GM18526 (cell line): ENCODE data around the gene LARP1B.

Source experiments
- POLR2A ChIP-seq: IDR thresholded peaks from 3 replicates; pipeline ENCODE4 v1.6.1; 2011; ENCODE audit not compliant: insufficient read length; ENCODE audit errors: extremely low read depth

The LARP1B gene

GRCh38 chr4:128153800-128154199, 92.7 kb downstream of the LARP1B start:
- TF ChIP-seq POLR2A, result no peak

GRCh38 chr4:128155231-128155855, 94.2 kb downstream of the LARP1B start:
- TF ChIP-seq POLR2A, result no peak

GRCh38 chr4:128155874-128156456, 94.9 kb downstream of the LARP1B start:
- no peak for TF ChIP-seq POLR2A

DNA sequence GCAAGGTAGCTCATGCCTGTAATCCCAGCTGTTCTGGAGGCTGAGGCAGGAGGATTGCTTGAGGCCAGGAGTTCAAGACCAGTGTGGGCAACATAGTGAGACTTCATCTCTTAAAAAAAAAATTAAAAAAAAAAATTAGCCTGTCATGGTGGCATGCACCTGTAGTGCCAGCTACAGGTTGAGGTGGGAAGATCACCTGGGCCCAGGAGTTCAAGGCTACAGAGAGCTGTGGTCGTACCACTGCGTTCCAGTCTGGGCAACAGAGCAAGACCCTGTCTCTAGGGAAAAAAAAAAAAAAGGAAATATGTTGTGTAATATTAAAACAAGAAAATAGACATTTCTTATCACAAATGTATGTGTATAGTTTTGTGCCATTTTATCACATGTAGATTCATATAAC, 97.8 kb downstream of the LARP1B start:
- TF ChIP-seq POLR2A, result no peak

DNA sequence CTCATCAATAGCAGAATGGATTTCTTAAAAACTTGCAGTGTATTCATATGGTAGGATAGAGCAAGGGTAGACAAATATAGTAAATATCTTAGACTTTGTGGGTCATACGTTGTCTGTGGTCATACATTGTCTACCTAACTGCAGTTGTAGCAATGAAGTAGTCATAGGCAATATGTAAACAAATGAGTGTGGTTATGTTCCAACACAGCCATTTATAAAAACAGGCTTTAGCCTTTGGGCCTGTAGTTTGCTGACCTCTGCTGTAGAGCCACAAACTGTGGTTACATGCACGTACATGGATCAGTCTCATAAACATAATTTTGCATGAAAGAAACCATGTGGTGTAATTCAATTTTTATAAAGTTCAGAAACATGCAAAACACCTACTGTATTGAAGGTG, 98.9 kb downstream of the LARP1B start:
- TF ChIP-seq POLR2A, result no peak

DNA sequence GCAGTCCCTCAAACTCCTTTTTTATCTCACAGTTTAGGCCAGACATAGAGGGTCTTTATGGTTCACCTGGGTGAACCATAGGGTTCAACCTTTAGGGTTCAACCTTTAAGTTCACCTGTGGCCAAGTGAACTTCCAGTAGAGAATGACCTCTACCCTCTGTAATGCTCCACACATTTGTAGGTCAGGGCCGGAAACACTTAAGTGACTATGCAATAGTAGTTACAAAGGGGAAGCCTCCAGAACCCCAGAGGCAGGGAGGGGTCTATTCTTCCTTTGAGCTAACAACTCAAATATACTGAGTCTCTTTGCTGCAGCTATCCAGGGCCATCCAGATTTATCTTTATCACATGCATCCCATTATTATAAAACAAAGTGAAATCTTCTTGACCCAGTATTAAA, 100.0 kb downstream of the LARP1B start:
- no peak for TF ChIP-seq POLR2A

- no peak for TF ChIP-seq POLR2A
Observed at GRCh38 chr4:128162434-128162833, 101.3 kb downstream of the LARP1B start.

DNA sequence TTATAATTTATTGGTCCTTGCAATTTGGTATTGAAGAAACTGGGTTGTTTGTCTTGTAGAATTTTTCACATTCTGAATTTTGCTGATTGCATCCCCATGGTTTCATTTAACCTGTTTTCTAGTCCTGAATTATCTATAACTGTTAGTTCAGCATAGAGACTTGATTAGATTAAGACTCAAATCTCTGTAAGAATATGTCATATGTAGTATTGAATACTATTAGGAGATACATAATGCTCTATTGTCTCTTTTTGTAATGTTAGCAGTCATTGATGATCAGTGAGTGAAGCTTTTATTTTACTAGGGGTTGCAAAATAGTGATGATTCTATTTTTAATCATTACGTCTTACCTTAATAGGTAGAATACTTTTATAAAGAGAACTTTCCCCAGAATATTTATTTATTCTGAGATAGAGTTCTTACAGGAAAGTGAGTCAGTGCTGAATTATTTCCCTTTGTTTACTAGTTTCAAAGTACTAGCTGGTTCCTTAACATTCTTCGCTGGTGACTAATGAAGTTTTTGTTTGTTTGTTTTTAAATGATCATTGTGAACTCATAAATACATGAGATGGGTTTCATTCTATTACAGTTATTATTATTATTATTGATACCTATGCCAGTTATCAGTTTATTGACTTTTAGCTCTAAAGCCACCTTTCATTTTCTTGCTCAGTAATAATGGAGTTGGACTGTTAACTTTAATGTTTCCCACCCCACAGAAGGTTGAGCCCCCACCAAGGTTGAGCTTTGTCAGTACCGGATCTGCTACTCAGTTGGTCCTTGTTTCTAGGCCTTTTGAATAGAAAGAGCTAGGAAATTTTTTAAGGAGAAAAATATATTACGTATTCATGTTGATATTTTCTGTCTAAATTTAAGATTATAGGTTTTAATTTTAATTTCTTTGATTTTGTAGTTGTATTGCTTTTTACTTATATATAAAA, 102.3 kb downstream of the LARP1B start:
- TF ChIP-seq POLR2A, result no peak

- no peak for TF ChIP-seq POLR2A
Observed at GRCh38 chr4:128166982-128167381, 105.9 kb downstream of the LARP1B start.

- no peak for TF ChIP-seq POLR2A
Observed at GRCh38 chr4:128168701-128169100, 107.6 kb downstream of the LARP1B start.

GRCh38 chr4:128169245-128169644, 108.1 kb downstream of the LARP1B start:
- no peak for TF ChIP-seq POLR2A

DNA sequence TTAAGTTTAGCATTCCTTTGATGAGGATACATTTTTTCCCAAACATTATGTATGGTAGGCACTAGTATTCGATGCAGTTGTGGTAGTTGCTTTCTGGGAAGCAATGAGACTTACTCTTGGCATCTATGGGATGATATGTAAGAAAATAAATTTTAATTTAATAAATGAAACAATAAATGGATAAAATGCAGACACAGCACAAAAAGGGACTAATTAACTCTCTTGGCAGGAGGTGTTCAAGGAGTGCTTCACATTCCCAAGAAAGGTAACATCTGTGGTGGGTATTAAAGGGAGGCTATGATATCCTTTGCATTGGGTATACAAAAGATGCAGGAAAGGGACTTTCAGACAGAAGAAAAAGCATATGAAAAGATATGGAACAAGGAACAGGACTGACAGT, 115.5 kb downstream of the LARP1B start:
- no peak for TF ChIP-seq POLR2A

DNA sequence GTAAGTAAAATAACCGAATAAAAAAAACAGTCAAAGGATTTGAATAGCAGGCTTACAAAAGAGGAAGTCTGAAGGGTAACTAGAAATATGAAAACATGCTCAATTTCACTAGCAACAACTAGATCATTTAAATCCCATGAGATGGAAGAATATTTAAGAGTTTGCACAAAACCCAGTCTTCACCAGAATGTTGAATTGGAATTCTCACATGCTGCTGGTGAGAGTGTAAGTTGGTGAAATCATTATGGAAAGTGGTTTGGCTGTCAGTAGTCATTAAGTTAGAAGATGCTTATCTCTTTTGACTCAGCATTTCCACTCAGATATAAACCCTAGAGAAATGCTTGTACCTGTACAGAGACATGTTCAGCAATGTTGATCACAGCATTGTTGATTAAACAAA, 116.4 kb downstream of the LARP1B start:
- TF ChIP-seq POLR2A, result no peak

DNA sequence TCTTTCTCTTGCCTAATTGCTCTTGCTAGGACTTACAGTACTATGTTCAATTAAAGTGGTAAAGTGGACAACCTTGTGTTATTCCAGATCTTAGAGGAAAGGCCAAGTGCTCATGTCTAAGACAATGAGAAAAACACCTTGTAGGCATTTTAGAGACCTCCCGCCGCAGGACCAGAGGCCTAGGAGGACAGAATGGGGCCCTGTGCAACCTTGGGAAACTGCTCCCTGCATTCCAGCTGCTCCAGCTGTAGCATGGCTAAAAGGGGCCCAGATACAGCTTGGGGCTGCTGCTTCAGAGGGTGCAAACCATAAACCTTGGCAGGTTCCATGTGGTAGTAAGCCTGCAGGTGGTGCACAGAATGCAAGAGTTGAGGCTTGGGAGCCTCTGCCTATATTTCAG, 125.5 kb downstream of the LARP1B start:
- no peak for TF ChIP-seq POLR2A

GRCh38 chr4:128191115-128191781, 130.1 kb downstream of the LARP1B start:
- TF ChIP-seq POLR2A, result no peak
